HEK293 (cell line): Measurements from ENCODE around the gene ELP6.

Source experiments
- CTCF ChIA-PET: fragments of 350-600 bp; formaldehyde crosslinking; extraction: SDS; loops from one replicate; lab custom pipeline; 2021; ENCODE audit warnings: antibody characterized with exemption; lab: Yijun Ruan, JAX
- POLR2A ChIA-PET: fragments of 300-600 bp; formaldehyde crosslinking; extraction: SDS; loops from one replicate; lab custom pipeline; 2020; ENCODE audit warnings: antibody characterized with exemption, inconsistent platforms; lab: Yijun Ruan, JAX
- H3K27ac ChIP-seq: fragments of 200-500 bp; sonication (Bioruptor generic); 2 replicates; pipeline ENCODE4 v1.5.1; 2014; ENCODE audit warnings: low read depth, low read length, control low read depth, inconsistent platforms; ENCODE audit errors: extremely low read depth
- H3K36me3 ChIP-seq, 2 experiments: fragments of 200-500 bp in 1 of 2; sonication (Bioruptor generic) in 1 of 2; 1 replicate in 1 of 2; 2 replicates in 1 of 2; pipeline ENCODE4 v1.5.1; 2014 to 2017; ENCODE audit warnings: inconsistent platforms in 2 of 2, low read length in 2 of 2; ENCODE audit not compliant: control insufficient read depth in 2 of 2, insufficient read depth in 1 of 2
- H3K4me1 ChIP-seq: fragments of 200-500 bp; sonication (Bioruptor generic); 2 replicates; pipeline ENCODE4 v1.5.1; 2014; ENCODE audit warnings: mild to moderate bottlenecking, low read length, inconsistent platforms; ENCODE audit not compliant: control insufficient read depth, insufficient read depth
- H3K4me3 ChIP-seq: 2 replicates; pipeline ENCODE4 v1.5.1; 2011; ENCODE audit warnings: low read depth, mild to moderate bottlenecking, control low read depth, low read length, moderate library complexity
- H3K9me3 ChIP-seq: fragments of 200-500 bp; sonication (Bioruptor generic); 2 replicates; pipeline ENCODE4 v1.5.1; 2014; ENCODE audit warnings: low read depth, low read length, inconsistent platforms; ENCODE audit not compliant: control insufficient read depth, insufficient read depth
- FEZF1 ChIP-seq: fragments of 450-650 bp; formaldehyde crosslinking; IDR thresholded peaks from 2 replicates; pipeline ENCODE4 v1.5.1; 2016; ENCODE audit warnings: missing biosample characterization, missing genetic modification characterization
- KLF16 ChIP-seq: fragments of 450-650 bp; formaldehyde crosslinking; IDR thresholded peaks from 2 replicates; pipeline ENCODE4 v1.5.1; 2017; ENCODE audit warnings: missing biosample characterization, missing genetic modification characterization
- ZNF121 ChIP-seq: fragments of 450-650 bp; formaldehyde crosslinking; IDR thresholded peaks from 2 replicates; pipeline ENCODE4 v1.5.1; 2016; ENCODE audit warnings: missing biosample characterization, missing genetic modification characterization
- ZNF280D ChIP-seq: fragments of 450-650 bp; formaldehyde crosslinking; IDR thresholded peaks from 2 replicates; pipeline ENCODE4 v1.5.1; 2016; ENCODE audit warnings: missing biosample characterization, missing genetic modification characterization
- ZNF558 ChIP-seq: fragments of 450-650 bp; formaldehyde crosslinking; IDR thresholded peaks from 2 replicates; pipeline ENCODE4 v1.5.1; 2016; ENCODE audit warnings: missing biosample characterization, missing genetic modification characterization
- ZNF701 ChIP-seq: fragments of 450-650 bp; formaldehyde crosslinking; IDR thresholded peaks from 2 replicates; pipeline ENCODE4 v1.5.1; 2016; ENCODE audit warnings: missing biosample characterization, missing genetic modification characterization
- ZNF768 ChIP-seq: fragments of 450-650 bp; formaldehyde crosslinking; IDR thresholded peaks from 2 replicates; pipeline ENCODE4 v1.5.1; 2018; ENCODE audit warnings: missing biosample characterization, mild to moderate bottlenecking, missing genetic modification characterization
- TF ChIP-seq, protein P1 (sequence below): fragments of 450-650 bp; formaldehyde crosslinking; IDR thresholded peaks from 2 replicates; pipeline ENCODE4 v1.5.1; 2016; ENCODE audit warnings: missing biosample characterization, missing genetic modification characterization
- TF ChIP-seq, protein P2 (sequence below): fragments of 450-650 bp; formaldehyde crosslinking; IDR thresholded peaks from 2 replicates; pipeline ENCODE4 v1.5.1; 2017; ENCODE audit warnings: missing biosample characterization, missing genetic modification characterization

The ELP6 gene

DNA sequence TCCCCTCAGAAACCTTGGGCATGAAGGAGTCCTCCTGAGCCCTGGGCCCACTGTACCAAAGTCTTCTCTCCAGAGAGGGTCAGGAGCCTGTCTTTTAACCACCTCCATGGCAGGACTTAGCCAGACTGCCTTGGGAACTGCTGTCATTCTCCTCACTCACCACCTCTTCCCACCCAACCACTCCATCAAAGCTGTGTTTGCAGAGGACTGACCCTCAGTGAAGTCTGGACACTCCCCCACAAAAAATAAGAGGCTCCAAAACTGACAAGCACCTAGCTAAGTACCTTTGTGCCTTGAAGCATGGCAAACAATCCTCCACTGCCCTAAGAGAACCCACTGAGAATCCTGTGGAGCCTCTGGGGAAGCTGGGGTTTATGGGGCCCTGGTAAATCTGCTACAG is 35.5 kb downstream of the ELP6 start:
- TF ChIP-seq, protein P1, sequence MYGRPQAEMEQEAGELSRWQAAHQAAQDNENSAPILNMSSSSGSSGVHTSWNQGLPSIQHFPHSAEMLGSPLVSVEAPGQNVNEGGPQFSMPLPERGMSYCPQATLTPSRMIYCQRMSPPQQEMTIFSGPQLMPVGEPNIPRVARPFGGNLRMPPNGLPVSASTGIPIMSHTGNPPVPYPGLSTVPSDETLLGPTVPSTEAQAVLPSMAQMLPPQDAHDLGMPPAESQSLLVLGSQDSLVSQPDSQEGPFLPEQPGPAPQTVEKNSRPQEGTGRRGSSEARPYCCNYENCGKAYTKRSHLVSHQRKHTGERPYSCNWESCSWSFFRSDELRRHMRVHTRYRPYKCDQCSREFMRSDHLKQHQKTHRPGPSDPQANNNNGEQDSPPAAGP (tag by site-specific recombination): no peak
- H3K27ac ChIP-seq: no peak overlapping the region
- no peaks in the 10 kb centered on the region for H3K36me3 ChIP-seq
- ChIA-PET POLR2A (no interaction called here), CTCF (no interaction called here)
- H3K4me1 ChIP-seq: no peaks in the 10 kb centered on the region
- H3K4me3 ChIP-seq: no peak overlapping the region
- no peaks in the 10 kb centered on the region for H3K9me3 ChIP-seq

- H3K4me1 ChIP-seq: no peaks in the 10 kb centered on the region
- no peak overlapping the region for H3K4me3 ChIP-seq
- no peaks in the 10 kb centered on the region for H3K9me3 ChIP-seq
- no peak for TF ChIP-seq ZNF280D (tag by site-specific recombination)
- TF ChIP-seq ZNF701: no peak
- ChIA-PET CTCF (interaction anchor here (0.7 to 1.5 kb wide), 11 partner anchors 9 to 675 kb away, joined by 3 to 10 read pairs (median 3); no protein-coding TSS in a partner anchor), POLR2A (interaction anchor here (1.4 kb wide), 1 partner anchor 55 kb away, joined by 6 read pairs; no protein-coding TSS in a partner anchor)
- no peaks in the 10 kb centered on the region for H3K36me3 ChIP-seq
- H3K27ac ChIP-seq: no peak overlapping the region
These were observed 36.8 kb downstream of the ELP6 start for GRCh38 chr3:47476644-47477199.

GRCh38 chr3:47476330-47476626 is 37.2 kb downstream of the ELP6 start:
- Histone ChIP-seq H3K9me3 (no peaks in the 10 kb centered on the region), H3K27ac (no peak overlapping the region; the same call in 1 of the 2 replicates), H3K36me3 (no peaks in the 10 kb centered on the region), H3K4me1 (no peaks in the 10 kb centered on the region), H3K4me3 (peak overlapping the region; percentile 78)
- ChIA-PET CTCF (interaction anchor here (0.7 to 1.5 kb wide), 12 partner anchors 9 to 675 kb away, joined by 3 to 10 read pairs (median 3); no protein-coding TSS in a partner anchor), POLR2A (interaction anchor here (1.4 kb wide), 1 partner anchor 55 kb away, joined by 6 read pairs; no protein-coding TSS in a partner anchor)
- no peak for TF ChIP-seq ZNF768 (tag by site-specific recombination)
- no peak for TF ChIP-seq ZNF558
- TF ChIP-seq, protein P2, sequence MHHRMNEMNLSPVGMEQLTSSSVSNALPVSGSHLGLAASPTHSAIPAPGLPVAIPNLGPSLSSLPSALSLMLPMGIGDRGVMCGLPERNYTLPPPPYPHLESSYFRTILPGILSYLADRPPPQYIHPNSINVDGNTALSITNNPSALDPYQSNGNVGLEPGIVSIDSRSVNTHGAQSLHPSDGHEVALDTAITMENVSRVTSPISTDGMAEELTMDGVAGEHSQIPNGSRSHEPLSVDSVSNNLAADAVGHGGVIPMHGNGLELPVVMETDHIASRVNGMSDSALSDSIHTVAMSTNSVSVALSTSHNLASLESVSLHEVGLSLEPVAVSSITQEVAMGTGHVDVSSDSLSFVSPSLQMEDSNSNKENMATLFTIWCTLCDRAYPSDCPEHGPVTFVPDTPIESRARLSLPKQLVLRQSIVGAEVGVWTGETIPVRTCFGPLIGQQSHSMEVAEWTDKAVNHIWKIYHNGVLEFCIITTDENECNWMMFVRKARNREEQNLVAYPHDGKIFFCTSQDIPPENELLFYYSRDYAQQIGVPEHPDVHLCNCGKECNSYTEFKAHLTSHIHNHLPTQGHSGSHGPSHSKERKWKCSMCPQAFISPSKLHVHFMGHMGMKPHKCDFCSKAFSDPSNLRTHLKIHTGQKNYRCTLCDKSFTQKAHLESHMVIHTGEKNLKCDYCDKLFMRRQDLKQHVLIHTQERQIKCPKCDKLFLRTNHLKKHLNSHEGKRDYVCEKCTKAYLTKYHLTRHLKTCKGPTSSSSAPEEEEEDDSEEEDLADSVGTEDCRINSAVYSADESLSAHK (tag by site-specific recombination): no peak
- TF ChIP-seq FEZF1 (tag by site-specific recombination): no peak
- TF ChIP-seq KLF16 (tag by site-specific recombination): no peak
- TF ChIP-seq ZNF121 (tag by site-specific recombination): no peak
